HG02763 (cell line): ENCODE data around the gene PLCXD3.
"Not testable (repeated sequence)": the region's sequence is repeated elsewhere in the genome, so short reads cannot be mapped to it uniquely, and the experiment has no call there.

Experiments used
- ATAC-seq: cut with Tn5 transposase; IDR thresholded peaks from one replicate; pipeline ENCODE4 v1.9.1; 2021; ENCODE audit warnings: mild to moderate bottlenecking, moderate library complexity; ENCODE audit not compliant: unreplicated experiment

Gene PLCXD3

DNA sequence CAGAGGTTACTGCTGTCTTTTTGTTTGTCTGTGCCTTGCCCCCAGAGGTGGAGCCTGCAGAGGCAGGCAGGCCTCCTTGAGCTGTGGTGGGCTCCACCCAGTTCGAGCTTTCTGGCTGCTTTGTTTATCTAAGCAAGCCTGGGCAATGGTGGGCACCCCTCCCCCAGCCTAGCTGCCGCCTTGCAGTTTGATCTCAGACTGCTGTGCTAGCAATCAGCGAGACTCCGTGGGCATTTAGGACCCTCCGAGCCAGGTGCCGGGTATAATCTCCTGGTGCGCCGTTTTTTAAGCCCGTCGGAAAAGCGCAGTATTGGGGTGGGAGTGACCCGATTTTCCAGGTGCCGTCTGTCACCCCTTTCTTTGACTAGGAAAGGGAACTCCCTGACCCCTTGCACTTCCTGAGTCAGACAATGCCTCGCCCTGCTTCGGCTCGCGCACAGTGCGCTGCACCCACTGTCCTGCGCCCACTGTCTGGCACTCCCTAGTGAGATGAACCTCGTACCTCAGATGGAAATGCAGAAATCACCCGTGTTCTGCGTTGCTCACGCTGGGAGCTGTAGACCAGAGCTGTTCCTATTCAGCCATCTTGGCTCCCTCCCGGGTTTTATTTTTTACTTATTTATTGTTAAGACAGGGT is 16.8 kb downstream of the PLCXD3 start:
- not testable (repeated sequence) for ATAC-seq

- no peak for ATAC-seq
These were observed 24.9 kb downstream of the PLCXD3 start for GRCh38 chr5:41485533-41485932.

DNA sequence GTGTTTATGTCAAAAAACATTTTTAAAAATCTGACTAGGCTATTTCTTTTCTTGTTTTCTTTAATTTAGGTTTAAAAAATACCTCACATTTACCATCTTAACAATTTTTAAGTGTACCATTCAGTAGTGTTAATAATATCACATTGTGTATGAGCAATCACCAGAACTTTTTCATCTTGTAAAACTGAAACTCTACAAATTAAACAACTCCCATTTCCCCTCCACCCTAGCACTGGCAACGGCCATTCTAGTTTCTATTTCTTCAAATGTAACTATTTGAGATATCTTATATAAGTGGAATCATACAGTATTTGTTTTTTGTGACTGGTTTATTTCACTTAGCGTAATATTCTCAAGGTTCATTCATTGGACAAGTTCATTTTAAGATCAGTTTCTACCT is 27.7 kb downstream of the PLCXD3 start:
- no peak for ATAC-seq

DNA sequence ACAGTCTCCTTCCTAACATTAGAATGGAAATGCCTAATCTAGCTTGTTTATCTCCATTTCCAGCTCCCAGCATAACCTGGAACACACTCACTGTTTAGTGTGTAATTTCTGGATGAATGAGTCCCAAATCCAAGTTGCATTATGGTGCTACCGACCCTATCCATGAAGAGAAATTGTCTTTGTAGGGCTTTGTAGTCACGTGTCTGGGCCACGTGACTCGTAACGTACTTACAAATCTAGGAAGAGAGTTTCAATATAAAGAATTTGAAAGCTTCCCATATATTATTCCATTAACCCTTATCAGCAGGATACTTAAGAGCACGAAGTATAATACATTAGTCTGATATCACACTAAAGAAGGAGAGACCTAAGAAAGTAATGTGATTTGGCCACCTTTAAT is 28.2 kb downstream of the PLCXD3 start:
- no peak for ATAC-seq

DNA sequence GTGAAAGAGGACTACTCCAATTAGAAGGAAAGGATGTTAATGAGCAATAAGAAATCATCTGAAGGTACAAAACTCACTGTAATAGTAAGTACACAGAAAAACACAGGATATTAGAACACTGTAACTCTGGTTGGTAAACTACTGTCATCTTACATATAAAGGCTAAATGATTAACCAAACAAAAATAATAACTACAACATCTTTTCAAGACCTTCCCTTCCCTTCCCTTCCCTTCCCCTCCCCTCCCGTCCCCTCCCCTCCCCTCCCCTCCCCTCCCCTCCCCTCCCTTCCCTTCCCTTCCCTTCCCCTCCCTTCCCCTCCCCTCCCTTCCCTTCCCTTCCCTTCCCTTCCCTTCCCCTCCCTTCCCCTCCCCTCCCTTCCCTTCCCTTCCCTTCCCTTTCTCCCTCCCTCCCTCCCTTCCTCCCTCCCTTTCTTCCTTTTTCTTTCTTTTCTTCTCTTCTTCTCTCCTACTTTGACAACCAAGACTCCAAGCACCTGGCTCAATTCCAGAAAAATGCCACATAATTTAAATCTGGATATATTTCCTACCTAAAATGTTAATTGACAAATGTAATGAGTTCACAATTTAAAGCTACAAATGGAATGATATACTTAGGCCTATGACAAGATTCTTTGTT is 38.7 kb downstream of the PLCXD3 start:
- not testable (repeated sequence) for ATAC-seq

DNA sequence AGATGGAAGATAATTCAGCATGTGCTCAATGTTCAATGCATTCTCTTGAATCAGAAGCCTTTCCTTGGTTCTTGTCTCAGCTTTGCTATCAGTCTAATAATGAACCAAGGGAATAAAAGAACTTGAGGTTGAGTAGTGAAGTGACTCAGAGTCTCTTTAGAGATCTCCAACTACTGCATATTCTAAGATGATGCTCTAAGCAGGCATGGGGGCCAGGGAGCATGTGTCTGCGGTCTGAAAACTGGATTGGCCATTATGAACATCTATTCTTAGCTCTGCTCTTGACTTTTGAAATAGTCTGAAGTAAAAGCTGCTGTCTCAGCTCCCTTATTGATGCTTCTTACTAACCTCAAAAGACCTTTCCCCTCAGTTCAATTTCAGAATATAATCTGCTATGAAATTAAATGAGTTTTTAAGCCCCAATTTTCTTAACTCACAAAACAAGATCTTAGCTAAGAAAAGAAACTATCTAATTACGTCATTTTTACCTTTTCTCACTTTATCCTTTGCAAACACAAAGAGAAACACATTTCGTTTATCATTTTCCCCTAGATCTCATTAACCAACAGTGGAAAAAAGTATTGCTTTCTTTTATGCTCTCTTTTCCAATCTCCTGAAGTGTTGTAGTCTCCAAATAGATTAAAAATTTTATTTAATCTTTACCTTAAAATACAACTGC is 44.8 kb downstream of the PLCXD3 start:
- ATAC-seq: no peak

- ATAC-seq: no peak
These were observed 50.8 kb downstream of the PLCXD3 start for GRCh38 chr5:41459557-41459956.

GRCh38 chr5:41457094-41457493 is 53.3 kb downstream of the PLCXD3 start:
- no peak for ATAC-seq

DNA sequence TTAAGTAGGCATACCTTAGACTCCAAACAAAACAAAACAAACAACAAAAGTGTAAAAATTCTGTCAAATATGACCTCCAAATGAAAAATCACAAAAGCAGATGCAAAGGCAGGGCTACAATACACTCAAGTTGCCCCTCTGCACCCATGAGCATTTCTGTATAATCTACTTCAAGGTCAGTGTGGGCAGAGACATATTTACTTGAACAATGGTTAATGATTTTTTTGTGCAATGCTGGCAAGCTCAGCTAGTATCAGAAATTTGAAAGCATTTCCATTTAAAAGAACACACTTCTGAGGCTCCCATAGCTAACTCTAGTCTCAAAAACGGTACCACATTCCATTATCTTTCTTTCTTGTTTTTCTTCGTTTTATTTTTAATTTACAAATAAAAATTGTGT is 57.9 kb downstream of the PLCXD3 start:
- ATAC-seq: no peak

GRCh38 chr5:41447650-41448510 is 62.5 kb downstream of the PLCXD3 start:
- ATAC-seq: no peak

DNA sequence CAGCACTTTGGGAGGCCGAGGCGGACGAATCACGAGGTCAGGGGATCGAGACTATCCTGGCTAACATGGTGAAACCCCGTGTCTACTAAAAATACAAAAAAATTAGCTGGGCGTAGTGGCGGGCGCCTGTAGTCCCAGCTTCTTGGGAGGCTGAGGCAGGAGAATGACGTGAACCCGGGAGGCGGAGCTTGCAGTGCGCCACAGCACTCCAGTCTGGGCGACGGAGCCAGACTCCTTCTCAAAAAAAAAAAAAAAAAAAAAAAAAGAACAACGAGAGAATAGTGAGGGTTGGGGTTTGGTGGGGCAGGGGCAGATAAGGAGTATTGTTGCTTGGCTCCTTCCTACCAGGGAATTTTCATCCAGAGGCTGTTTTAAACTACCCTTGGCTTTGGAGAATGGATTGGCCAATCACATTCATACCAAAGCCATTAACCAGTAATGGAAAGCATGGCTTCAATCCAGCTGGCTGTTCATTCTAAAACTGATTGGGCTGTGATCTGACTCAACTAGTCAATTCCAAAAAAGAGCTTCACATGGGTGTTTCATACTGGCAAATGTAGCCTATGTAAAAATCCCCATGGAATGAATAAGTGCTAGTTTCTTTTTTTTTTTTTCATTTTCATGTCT is 64.4 kb downstream of the PLCXD3 start:
- ATAC-seq: no peak

GRCh38 chr5:41435276-41435675 is 75.1 kb downstream of the PLCXD3 start:
- no peak for ATAC-seq

DNA sequence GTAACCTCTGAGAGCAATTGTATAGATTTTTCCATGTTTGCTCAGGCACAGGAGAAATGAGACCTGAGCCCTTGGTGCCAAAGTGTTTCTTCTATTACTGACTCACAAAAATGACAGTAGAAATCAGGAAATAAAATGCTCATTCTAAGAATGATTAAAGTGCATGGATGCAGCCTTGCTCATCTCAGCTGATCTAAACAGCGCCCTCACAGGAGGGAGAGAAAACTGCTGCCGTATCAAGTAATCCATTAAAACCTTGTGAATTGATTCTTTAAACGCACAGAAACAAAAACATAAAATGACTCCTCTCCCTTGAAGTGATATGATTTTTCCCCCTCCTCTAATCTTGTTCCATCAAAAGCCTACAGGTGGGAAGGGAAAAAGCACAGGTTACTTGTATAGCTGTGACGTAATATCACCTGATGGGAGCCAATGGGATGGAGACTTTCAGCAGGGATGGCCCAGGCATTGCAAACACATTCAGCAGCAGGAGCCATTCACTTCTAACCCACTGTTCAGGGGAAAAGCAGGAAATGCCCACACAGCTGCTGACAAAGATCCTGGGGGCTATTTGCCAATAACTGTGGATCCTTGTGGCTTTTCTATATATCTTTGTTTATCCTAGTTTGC is 76.7 kb downstream of the PLCXD3 start:
- no peak for ATAC-seq

DNA sequence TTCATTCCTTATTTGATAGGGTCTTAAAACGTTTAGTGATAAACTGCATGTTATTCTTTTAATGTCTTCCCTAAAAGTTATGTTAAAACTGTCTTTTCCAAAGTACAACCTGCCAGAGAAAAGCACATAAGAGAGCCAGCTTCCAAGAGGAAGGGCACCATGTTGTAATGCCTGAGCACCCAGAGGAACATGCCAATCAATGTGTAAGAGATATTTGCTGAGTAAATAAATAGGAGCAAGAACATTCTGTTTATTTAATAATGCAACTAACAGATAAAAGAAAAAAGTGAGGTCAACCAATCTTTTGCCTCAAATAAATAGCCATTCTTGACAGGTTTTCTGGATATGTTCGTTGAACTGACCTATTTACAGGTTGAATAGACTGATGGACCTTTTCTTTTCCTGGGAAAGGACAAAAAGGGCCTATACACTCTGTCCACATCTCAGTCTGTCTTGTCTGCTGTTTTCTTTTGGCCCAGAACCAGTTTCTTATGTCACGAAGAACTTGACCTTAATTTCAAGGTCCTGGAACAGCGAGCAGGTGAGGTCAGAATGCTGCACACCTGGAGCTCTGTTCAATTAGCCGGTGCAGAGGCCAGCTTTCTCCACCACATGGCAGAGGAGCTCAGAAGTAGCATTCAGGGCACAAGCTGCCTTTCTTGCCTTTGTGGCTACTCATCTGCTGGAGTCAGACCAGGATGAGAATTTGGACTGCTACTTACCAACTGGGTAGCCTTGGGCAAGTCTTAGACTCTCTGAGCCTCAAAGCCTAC is 77.7 kb downstream of the PLCXD3 start:
- ATAC-seq: no peak

DNA sequence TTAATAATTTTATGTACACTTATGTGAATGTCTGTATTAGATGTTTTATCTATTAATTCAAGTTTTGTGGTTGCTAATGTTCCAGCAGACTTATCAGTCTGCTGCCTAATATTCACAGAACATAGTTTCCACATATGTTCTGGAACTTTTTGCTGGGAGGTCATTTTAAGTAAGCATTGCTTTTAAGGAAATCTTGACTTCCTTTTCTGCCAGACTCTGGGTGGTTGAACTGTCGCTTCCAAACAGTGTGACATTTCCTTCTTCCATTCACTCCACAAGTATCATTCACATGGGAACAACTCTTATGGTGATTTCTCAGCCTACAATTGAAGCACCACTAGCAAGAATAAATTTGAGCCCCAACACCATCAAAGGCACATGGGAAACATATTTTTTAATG is 82.9 kb downstream of the PLCXD3 start:
- ATAC-seq: no peak

- no peak for ATAC-seq
These were observed 84.7 kb downstream of the PLCXD3 start for GRCh38 chr5:41425736-41426135.

GRCh38 chr5:41420492-41421067 is 89.8 kb downstream of the PLCXD3 start:
- ATAC-seq: no peak

- no peak for ATAC-seq
These were observed 92.0 kb downstream of the PLCXD3 start for GRCh38 chr5:41418220-41419031.

DNA sequence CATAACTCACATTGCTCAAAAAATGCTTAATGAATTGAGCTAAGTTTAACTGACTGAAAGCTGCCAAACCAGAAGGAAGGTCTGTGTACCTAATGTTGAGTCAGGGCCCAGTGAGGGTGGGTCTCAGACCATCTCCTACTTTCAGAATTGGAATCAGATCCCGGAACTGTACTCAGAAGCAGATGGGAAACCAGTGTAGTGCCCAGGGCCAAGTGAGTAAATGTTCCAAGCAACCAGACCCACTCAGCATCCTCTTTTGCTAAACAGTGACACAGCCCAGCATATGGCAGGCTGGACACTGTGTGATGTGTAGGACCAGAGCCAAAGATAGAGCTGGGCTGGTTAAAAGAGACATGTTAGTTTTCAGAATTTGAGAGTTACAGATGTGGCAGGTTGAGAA is 94.1 kb downstream of the PLCXD3 start:
- no peak for ATAC-seq
